ENCODE results near the gene CANX. TPM values are rescaled to one million over a fixed set of nuclear protein-coding genes. Genes with fewer than 3 reads are reported as not detected.

Gene CANX
- total and polyA plus RNA-seq, 2 of the 13 experiments (the other 11 are each of a cell fraction or from before 2014, with no cell fraction given), result 477 to 680 TPM

- TF ChIP-seq MBD4 (IDR thresholded peaks at IDR 0.05; ENCODE audit: borderline replicate concordance, low read length) (no peak), ZNF3 (CRISPR knock-in tag; IDR thresholded peaks at IDR 0.05) (no peak), RXRB (CRISPR knock-in tag; IDR thresholded peaks at IDR 0.05; ENCODE audit: borderline replicate concordance) (no peak), TRIM22 (IDR thresholded peaks at IDR 0.05) (no peak)
- TF ChIP-seq, protein P1, sequence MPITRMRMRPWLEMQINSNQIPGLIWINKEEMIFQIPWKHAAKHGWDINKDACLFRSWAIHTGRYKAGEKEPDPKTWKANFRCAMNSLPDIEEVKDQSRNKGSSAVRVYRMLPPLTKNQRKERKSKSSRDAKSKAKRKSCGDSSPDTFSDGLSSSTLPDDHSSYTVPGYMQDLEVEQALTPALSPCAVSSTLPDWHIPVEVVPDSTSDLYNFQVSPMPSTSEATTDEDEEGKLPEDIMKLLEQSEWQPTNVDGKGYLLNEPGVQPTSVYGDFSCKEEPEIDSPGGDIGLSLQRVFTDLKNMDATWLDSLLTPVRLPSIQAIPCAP (CRISPR knock-in tag; IDR thresholded peaks at IDR 0.05; ENCODE audit: low read depth), result no peak
- TF ChIP-seq, protein P2, sequence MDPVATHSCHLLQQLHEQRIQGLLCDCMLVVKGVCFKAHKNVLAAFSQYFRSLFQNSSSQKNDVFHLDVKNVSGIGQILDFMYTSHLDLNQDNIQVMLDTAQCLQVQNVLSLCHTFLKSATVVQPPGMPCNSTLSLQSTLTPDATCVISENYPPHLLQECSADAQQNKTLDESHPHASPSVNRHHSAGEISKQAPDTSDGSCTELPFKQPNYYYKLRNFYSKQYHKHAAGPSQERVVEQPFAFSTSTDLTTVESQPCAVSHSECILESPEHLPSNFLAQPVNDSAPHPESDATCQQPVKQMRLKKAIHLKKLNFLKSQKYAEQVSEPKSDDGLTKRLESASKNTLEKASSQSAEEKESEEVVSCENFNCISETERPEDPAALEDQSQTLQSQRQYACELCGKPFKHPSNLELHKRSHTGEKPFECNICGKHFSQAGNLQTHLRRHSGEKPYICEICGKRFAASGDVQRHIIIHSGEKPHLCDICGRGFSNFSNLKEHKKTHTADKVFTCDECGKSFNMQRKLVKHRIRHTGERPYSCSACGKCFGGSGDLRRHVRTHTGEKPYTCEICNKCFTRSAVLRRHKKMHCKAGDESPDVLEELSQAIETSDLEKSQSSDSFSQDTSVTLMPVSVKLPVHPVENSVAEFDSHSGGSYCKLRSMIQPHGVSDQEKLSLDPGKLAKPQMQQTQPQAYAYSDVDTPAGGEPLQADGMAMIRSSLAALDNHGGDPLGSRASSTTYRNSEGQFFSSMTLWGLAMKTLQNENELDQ (CRISPR knock-in tag; IDR thresholded peaks at IDR 0.05; ENCODE audit: borderline replicate concordance), result no peak
Observed at GRCh38 chr5:179720222-179720621, 21.5 kb downstream of the CANX start (continued).

DNA sequence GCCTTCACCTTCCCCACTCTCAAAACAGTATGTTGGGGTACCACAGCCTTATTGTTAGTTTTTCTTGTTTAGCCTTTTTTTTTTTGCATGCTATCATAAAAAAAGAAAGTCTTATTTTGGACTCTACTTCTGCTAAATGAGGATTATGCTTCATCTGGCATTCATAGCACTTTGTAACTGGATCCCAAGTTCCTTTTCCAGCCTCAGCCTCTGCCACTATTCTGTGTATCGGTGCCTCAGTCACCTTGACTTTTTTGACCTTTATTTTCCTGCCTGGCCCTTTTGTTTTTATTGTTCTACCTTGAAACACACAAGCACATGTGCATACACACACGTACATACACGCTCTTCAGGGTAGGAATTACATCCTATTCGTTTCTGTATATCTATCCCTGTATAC is 25.4 kb downstream of the CANX start:
- Histone ChIP-seq H3K36me3 (replicated peaks in 1 of 2; ENCODE audit: control insufficient read depth in 1 of 2, insufficient read depth in 2 of 2, low read length in 2 of 2) (peaks cover 32 to 88% of the 10 kb centered on the region in 2 experiments), H3K4me2 (ENCODE audit: low read depth, low read length) (no peak overlapping the region), H3K4me1 (ENCODE audit: insufficient read depth, low read length) (peaks cover under 1% of the 10 kb centered on the region; the same call in 1 of the 2 replicates), H3K4me3 (replicated peaks in 1 of 3; ENCODE audit: insufficient read depth in 1 of 3, low read depth in 2 of 3, low read length in 3 of 3) (no peak overlapping the region), H3K79me2 (ENCODE audit: insufficient read depth, low read length) (peaks cover 6% of the 10 kb centered on the region), H4K20me1 (ENCODE audit: insufficient read depth, low read length) (no peaks in the 10 kb centered on the region; the same call in 1 of the 2 replicates), H3K9ac (ENCODE audit: insufficient read depth, low read depth, low read length) (no peak overlapping the region), H3K9me3 (ENCODE audit: low read length) (no peaks in the 10 kb centered on the region), H2AFZ (ENCODE audit: low read length) (no peak overlapping the region), H3K27me3 (ENCODE audit: control insufficient read depth in 1 of 2, insufficient read depth in 2 of 2, low read length in 2 of 2) (no peaks in the 10 kb centered on the region), H3K27ac (ENCODE audit: extremely low read length, insufficient read depth, low read length) (no peak overlapping the region)
- BruUV-seq (replicated peaks), result no TSS peak
- FAIRE-seq, result no peak
- intact Hi-C loops (cut with micrococcal nuclease; ENCODE audit: unreplicated experiment), result no loop called here
- WGBS (ENCODE audit: low lambda C conversion rate), result 99% methylated on average over 4 of the region's 4 CpGs
- ChIA-PET CTCF (ENCODE audit: low intra/inter-chr PET ratio, low total read pairs) (no interaction called here), POLR2A (interaction anchor here (1.6 kb wide), 1 partner anchor 8 kb away, joined by 6 read pairs; the partner anchor contains the start of gene MAML1)
- no peak for DNase-seq (ENCODE audit: low spot score)
- in situ Hi-C loops (cut with HindIII; ENCODE audit: extremely low pct_ligation_motif_present, low pct_unique_long_range_greater_than_20kb), result no loop called here
- no peak for ATAC-seq
- TF ChIP-seq ZNF264 (CRISPR knock-in tag; IDR thresholded peaks at IDR 0.05), result no peak
- no peak for TF ChIP-seq ZNF18 (CRISPR knock-in tag; IDR thresholded peaks at IDR 0.05; ENCODE audit: insufficient replicate concordance)
- TF ChIP-seq ZBTB4 (CRISPR knock-in tag; IDR thresholded peaks at IDR 0.05; ENCODE audit: borderline replicate concordance), result no peak
- TF ChIP-seq STAT6 (CRISPR knock-in tag; IDR thresholded peaks at IDR 0.05; ENCODE audit: borderline replicate concordance), result no peak

All from HepG2 (cell line).